Vagina (tissue), 2 donors: ENCODE results near the gene AKAP13.

Experiments
- POLR2A ChIP-seq, 2 donors: fragments of 450-650 bp; IDR thresholded peaks; one replicate each; pipeline ENCODE4 v1.6.1; 2017; ENCODE audit warnings: antibody characterized with exemption in 2 of 2, mild to moderate bottlenecking in 2 of 2, moderate library complexity in 2 of 2
- TF ChIP-seq, protein P1 (sequence below), 3 experiments: fragments of 450-650 bp in 2 of 3; fragments of 200-600 bp in 1 of 3; sonication (generic) in 1 of 3; IDR thresholded peaks; one replicate each; pipeline ENCODE4 v1.5.1; 2017 to 2019; ENCODE audit warnings: antibody characterized with exemption in 3 of 3, mild to moderate bottlenecking in 2 of 3, moderate library complexity in 2 of 3

DNA sequence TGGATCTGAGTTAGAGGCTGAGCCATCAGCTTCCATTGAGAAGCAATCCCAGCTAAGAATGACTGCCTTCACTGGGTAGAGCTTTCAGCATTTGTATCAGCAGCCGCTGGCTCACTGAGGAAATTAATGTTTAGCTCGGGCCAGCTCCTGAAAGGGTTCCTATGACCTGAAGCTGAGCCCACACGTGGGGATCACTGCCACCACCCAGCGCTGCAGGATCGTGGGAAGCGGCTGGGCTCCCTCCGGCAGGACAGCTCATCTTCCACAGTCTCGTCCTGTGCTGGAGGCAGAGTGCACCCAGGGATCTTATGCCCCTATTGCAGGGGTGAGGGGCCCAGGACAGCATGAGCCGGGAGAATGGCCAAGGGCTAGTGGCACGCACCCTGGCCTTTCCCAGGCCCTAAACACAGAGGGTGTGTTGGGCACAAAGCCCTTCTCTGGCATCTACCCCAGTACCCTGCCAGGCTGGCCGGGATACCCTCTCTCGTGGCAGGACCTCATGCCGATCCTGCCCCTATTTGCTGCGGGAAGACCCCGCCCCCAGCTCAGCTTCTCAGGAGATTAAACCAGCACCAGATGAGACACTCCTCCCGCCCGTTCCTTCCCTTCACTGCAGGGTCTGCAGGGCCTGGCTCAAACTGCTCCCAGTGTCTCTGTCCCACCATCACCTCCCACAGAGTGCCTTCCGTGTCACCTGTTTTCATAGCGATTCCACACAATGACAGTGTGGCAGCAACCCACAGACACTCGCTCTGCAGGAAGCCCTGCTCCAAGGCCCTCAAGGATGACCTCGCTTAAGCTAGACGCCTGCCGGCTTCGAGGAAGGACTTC lies 385.8 kb downstream of the AKAP13 start:
- no peak for TF ChIP-seq POLR2A (IDR thresholded peaks at IDR 0.05)
- TF ChIP-seq, protein P1, sequence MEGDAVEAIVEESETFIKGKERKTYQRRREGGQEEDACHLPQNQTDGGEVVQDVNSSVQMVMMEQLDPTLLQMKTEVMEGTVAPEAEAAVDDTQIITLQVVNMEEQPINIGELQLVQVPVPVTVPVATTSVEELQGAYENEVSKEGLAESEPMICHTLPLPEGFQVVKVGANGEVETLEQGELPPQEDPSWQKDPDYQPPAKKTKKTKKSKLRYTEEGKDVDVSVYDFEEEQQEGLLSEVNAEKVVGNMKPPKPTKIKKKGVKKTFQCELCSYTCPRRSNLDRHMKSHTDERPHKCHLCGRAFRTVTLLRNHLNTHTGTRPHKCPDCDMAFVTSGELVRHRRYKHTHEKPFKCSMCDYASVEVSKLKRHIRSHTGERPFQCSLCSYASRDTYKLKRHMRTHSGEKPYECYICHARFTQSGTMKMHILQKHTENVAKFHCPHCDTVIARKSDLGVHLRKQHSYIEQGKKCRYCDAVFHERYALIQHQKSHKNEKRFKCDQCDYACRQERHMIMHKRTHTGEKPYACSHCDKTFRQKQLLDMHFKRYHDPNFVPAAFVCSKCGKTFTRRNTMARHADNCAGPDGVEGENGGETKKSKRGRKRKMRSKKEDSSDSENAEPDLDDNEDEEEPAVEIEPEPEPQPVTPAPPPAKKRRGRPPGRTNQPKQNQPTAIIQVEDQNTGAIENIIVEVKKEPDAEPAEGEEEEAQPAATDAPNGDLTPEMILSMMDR (IDR thresholded peaks at IDR 0.05) = no peak
